ENCODE results near the gene PID1.

GRCh38 chr2:229210641-229211040 is 60.4 kb downstream of the PID1 start:
- TF ChIP-seq CTCF (IDR thresholded peaks at IDR 0.05) (no peak), POLR2A (IDR thresholded peaks at IDR 0.05) (no peak), POLR2AphosphoS5 (IDR thresholded peaks at IDR 0.05) (no peak), EP300 (IDR thresholded peaks at IDR 0.05) (no peak)
